AG09309 (cell line): ENCODE measurements around the gene PARVA.

Source experiments
- DNase-seq: peaks from one replicate; pipeline ENCODE4 v3.0.0-alpha.2; 2010; ENCODE audit warnings: low read depth
- H3K4me3 ChIP-seq: 2 replicates; pipeline ENCODE4 v1.5.1; 2011; ENCODE audit warnings: mild to moderate bottlenecking, low read depth, low read length, moderate library complexity; ENCODE audit not compliant: control insufficient read depth
- CTCF ChIP-seq: IDR thresholded peaks from 2 replicates; pipeline ENCODE4 v1.5.1; 2011; ENCODE audit warnings: mild to moderate bottlenecking, low read depth, low read length, inconsistent platforms; ENCODE audit not compliant: insufficient read depth, control insufficient read depth; ENCODE audit errors: missing control alignments

Gene PARVA

GRCh38 chr11:12455938-12456337, 78.6 kb downstream of the PARVA start:
- no peak for DNase-seq
- H3K4me3 ChIP-seq, result no peak overlapping the region
- TF ChIP-seq CTCF, result no peak

DNA sequence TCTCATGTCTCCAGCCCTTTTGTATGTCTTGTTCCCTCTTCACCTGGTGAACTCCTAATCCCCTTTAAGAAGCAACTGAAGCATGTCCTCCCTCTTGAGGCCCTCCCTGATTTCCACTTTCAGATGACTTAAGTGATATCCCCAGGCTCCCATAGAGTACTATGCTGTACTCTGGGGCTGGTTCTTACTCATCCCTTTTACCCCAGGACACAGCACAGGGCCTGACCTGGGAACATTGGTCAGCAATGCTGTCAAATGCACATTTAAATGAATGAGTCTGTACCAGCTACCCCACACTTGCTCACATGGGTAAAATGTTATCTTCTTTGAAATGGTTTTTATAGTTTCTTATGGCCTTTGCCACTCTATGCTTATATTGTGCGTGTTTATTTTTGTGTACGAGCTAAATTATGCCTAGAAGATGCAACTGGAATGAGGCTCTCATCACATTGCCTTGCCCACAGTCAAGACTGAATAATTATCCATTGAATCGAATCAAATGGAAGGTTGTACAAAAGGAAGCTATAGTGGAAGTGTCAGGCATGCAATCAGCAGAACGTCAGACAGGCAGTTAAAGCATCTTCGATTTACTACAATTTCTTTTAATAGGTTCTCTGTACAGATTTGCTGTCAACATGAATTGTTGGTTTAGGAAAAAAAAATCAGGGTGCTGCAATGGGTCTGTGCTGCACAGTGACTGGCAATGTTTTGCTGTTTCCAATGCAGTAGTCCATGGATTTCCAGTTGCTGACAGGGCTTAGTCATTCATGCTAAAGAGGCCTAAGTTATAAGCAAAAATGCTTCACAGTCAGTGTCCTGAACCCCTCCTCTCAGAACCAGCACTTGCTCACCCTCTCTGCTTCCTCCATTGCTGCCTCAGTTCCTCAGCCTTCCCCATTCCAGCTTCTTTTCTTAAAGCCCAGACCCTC, 79.5 kb downstream of the PARVA start:
- no peak overlapping the region for H3K4me3 ChIP-seq
- TF ChIP-seq CTCF, result no peak
- DNase-seq, result no peak

DNA sequence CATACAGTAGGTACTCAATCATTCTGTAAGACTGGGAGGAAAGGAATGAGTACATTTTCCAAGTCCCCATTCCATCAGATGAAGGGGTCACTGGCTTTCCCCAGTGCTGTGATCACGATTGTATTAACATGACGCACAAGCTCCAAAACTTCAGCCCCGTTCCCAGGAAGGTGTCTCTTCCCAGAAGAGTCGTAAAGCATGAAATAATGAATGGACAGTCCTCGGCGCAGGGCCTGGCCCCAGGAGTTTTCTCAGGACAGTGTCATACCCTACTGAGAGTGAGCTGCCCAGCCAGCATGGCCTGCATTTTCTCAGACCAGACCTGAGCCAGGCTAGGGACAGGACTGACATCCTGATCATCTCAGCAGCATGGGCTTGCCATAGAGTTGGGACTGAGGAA, 80.7 kb downstream of the PARVA start:
- no peak for DNase-seq
- no peak overlapping the region for H3K4me3 ChIP-seq
- TF ChIP-seq CTCF, result no peak

DNA sequence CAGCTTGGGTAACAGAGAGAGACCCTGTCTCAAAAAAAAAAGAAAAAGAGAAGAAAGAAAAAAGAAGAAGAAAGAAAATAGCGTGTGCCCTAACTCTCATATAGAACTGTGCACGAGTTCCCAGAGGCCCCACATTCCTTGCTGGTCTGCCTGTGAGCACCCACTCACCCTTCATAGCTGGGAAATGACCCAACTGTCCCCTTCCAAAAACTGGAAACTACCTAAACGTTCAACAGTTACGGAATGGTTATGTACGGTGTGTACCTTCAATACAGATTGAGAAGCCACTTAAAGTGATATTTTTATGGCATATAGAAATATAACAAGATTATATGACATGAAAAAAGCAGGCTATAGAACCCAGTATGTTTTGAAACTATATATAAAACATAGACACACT, 82.0 kb downstream of the PARVA start:
- TF ChIP-seq CTCF, result no peak
- DNase-seq, result no peak
- H3K4me3 ChIP-seq, result no peak overlapping the region

DNA sequence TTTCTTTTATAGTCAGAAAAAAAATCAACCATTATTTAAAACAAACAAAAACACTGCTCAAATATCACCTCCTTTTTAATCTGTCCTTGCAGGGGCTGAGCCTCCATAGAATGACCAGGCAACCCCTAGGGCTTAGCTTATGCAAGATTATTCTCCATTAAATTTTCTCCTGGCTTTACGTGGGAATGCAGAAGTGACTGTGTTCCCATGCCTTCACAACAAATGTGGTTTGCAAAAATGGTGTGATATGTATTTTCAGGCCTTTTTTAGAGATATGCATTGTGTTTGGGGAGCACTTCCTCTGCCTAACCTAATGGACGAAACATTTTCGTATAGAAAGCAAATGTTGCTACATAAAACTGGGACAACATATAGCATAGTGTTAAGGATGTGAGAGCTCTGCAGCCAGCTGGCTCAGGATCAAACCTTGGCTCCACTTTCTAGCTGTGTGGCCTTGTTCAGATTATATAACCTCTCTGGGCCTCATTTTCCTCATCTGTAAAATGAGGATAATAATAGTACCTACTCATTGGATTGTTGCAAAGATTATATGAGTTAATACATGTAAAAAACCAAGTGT, 82.6 kb downstream of the PARVA start:
- no peak for TF ChIP-seq CTCF
- no peak for DNase-seq
- no peak overlapping the region for H3K4me3 ChIP-seq

DNA sequence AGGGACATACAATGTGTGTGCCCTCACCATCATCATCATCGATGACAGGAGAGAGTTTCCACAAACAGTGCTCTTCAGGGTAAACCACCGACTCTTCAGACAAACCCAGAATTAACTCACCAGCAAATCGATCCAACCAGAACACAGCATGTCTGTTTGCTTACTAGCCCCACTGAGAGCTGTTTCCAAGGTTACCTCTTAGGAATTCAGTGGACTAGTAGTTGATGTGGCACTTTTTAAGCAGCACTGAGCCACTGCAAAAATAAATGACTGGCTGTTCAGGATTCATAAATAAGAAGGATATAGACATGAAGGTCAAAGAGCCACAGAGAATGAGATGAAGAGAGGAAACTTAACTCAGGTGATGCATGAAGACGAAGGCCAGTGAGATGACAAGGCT, 83.1 kb downstream of the PARVA start:
- DNase-seq, result no peak
- H3K4me3 ChIP-seq, result no peak overlapping the region
- TF ChIP-seq CTCF, result no peak

DNA sequence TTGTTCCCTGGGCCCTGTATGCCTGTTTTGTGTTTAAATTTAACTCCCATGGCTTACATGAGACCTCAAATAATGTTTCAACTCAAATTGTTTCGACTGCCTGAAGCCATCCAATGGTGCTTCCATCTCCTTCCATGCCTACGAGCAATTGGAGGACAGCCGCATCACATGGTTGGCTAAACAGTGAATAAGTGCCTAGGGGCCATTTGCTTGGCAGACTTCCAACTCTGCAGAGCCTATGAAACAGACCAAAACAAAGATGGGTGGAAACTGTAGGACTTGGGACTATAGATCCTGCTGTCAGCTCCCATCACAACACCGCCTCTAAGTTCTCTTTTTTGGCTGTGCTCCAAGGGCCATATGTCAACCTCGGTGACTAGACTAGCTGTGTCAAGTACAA, 84.1 kb downstream of the PARVA start:
- no peak overlapping the region for H3K4me3 ChIP-seq
- TF ChIP-seq CTCF, result no peak
- no peak for DNase-seq
